Measurements from ENCODE around the gene TIAM2. TPM values are rescaled to one million over a fixed set of nuclear protein-coding genes. Genes with fewer than 3 reads are reported as not detected.

The TIAM2 gene
- total RNA-seq, 1 donor from 2014 or later, result 21.1 TPM

DNA sequence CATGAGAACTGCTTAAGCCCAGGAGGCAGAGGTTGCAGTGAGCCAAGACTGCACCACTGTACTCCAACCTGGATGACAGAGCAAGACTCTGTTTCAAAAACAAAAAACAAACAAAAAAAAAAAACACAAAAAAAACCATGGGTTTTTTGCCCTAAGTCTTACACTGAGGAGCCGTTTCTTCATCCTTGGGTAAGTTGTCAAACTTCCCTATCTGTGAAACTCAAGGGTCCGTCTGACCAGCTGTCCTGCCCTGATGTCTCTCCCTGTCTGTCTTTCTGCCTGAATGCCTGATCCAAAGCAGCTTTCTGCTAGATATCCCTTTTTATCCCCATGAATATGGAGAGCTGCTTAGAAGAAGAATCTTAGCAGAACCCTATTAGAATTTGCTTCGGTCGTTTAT is 227.4 kb downstream of the TIAM2 start:
- H3K27me3 Mint-ChIP-seq (ENCODE audit: unreplicated experiment), result peaks cover 2% of the 10 kb centered on the region
- H3K36me3 Mint-ChIP-seq (ENCODE audit: low read depth, unreplicated experiment), result peaks cover 19% of the 10 kb centered on the region
- TF ChIP-seq, protein P1, sequence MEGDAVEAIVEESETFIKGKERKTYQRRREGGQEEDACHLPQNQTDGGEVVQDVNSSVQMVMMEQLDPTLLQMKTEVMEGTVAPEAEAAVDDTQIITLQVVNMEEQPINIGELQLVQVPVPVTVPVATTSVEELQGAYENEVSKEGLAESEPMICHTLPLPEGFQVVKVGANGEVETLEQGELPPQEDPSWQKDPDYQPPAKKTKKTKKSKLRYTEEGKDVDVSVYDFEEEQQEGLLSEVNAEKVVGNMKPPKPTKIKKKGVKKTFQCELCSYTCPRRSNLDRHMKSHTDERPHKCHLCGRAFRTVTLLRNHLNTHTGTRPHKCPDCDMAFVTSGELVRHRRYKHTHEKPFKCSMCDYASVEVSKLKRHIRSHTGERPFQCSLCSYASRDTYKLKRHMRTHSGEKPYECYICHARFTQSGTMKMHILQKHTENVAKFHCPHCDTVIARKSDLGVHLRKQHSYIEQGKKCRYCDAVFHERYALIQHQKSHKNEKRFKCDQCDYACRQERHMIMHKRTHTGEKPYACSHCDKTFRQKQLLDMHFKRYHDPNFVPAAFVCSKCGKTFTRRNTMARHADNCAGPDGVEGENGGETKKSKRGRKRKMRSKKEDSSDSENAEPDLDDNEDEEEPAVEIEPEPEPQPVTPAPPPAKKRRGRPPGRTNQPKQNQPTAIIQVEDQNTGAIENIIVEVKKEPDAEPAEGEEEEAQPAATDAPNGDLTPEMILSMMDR (IDR thresholded peaks at IDR 0.05; ENCODE audit: unreplicated experiment), result no peak
- DNase-seq (ENCODE audit: low spot score), result no peak
- peaks cover under 1% of the 10 kb centered on the region for H3K4me1 Mint-ChIP-seq (ENCODE audit: unreplicated experiment)
- H3K27ac Mint-ChIP-seq (ENCODE audit: unreplicated experiment), result no peak overlapping the region
- H3K9me3 Mint-ChIP-seq (ENCODE audit: unreplicated experiment), result no peaks in the 10 kb centered on the region
- no peak overlapping the region for H3K4me3 Mint-ChIP-seq (ENCODE audit: unreplicated experiment)

DNA sequence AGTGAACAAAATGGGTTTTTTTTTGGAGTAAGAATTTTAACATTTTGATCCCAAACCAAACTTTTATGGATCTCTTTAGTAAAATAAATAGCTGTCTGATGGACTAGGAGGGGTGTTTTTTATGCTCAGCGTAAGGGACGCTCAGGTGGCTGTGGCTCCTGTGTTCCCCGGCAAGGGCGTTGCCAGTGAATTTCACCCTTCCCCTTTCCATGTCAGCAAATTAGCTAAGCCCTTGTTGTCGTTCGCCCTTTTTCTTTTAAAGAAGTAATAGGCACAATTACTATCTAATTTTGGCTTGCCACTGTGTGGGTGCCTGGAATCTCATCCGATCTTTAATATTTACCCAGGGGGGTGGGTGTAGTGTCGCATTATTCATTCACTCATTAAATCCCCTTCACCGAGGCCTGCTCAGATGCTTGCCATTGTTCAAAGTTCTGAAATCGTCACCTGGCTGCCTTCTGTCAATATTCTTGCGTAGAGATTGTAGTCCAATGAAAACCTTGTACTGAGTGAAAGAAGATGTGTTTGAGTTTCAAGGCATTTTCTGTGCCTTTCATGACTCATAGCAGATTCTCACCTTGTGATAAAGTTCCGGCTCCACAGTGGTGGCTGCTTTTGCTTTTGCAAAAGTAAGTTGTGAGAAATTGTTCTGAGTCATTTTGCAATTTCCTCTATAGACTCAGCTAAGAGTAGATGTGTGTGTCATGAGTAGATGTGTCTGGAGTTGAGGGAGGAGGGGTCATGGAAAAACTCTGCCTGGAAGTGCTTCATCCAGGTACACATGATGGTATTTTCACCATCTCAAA is 228.7 kb downstream of the TIAM2 start:
- H3K4me3 Mint-ChIP-seq (ENCODE audit: unreplicated experiment), result no peak overlapping the region
- peaks cover 4% of the 10 kb centered on the region for H3K4me1 Mint-ChIP-seq (ENCODE audit: unreplicated experiment)
- TF ChIP-seq, protein P1 (IDR thresholded peaks at IDR 0.05; ENCODE audit: unreplicated experiment), result no peak
- peaks cover 30% of the 10 kb centered on the region for H3K36me3 Mint-ChIP-seq (ENCODE audit: low read depth, unreplicated experiment)
- H3K9me3 Mint-ChIP-seq (ENCODE audit: unreplicated experiment), result no peaks in the 10 kb centered on the region
- no peak overlapping the region for H3K27ac Mint-ChIP-seq (ENCODE audit: unreplicated experiment)
- DNase-seq (ENCODE audit: low spot score), result no peak
- H3K27me3 Mint-ChIP-seq (ENCODE audit: unreplicated experiment), result peaks cover 5% of the 10 kb centered on the region

DNA sequence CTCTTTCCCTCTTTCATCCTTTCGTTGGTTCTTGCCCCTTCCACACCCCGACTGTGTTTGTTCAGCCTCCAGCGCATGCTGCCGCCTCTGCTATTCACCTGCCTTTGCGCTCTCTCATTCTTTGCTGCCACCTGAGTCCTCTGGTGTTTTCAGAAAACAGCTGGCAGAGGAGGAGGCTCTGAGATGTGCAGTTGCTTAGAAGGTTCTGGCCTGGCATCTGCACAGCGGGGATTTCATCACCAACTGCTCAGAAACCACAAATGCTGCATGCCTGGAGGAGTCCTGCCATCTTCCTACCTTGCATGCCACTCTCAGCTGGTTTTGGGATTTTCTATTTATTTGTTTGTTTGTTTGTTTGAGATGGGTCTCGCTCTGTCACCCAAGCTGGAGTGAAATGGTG is 229.5 kb downstream of the TIAM2 start:
- H3K4me3 Mint-ChIP-seq (ENCODE audit: unreplicated experiment), result no peak overlapping the region
- peaks cover 4% of the 10 kb centered on the region for H3K4me1 Mint-ChIP-seq (ENCODE audit: unreplicated experiment)
- H3K27ac Mint-ChIP-seq (ENCODE audit: unreplicated experiment), result no peak overlapping the region
- H3K27me3 Mint-ChIP-seq (ENCODE audit: unreplicated experiment), result peaks cover 6% of the 10 kb centered on the region
- DNase-seq (ENCODE audit: low spot score), result no peak
- no peaks in the 10 kb centered on the region for H3K9me3 Mint-ChIP-seq (ENCODE audit: unreplicated experiment)
- H3K36me3 Mint-ChIP-seq (ENCODE audit: low read depth, unreplicated experiment), result peaks cover 30% of the 10 kb centered on the region
- TF ChIP-seq, protein P1 (IDR thresholded peaks at IDR 0.05; ENCODE audit: unreplicated experiment), result no peak

DNA sequence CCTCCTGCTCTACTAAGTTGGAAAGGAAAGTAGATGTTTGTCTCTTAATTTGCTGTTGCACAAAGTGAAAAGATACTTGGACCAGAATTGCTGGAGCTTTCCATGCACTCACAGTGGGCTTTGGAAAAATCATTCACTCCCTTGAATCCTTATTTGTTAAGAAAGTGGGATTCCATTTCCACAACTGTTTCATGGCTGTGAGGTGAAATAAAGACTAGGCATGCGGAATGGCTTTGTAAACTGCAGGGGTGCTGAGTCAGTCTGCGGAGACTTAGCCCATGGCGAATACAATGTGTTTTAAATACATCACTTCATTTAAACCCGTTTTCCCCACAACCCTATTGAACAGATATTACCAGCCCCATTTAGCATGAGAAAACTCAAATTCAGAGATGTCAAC is 231.9 kb downstream of the TIAM2 start:
- Mint-ChIP-seq H3K27ac (ENCODE audit: unreplicated experiment) (no peak overlapping the region), H3K9me3 (ENCODE audit: unreplicated experiment) (no peaks in the 10 kb centered on the region)

More for the DNA sequence above, 231.9 kb downstream of the TIAM2 start:
- Mint-ChIP-seq H3K27me3 (ENCODE audit: unreplicated experiment) (peaks cover 7% of the 10 kb centered on the region), H3K4me1 (ENCODE audit: unreplicated experiment) (peaks cover 4% of the 10 kb centered on the region), H3K36me3 (ENCODE audit: low read depth, unreplicated experiment) (peaks cover 36% of the 10 kb centered on the region), H3K4me3 (ENCODE audit: unreplicated experiment) (peak overlapping the region; percentile 10)
- TF ChIP-seq, protein P1 (IDR thresholded peaks at IDR 0.05; ENCODE audit: unreplicated experiment), result no peak
- DNase-seq (ENCODE audit: low spot score), result no peak

Data from endothelial cell (in vitro differentiated cells).